MCF 10A (cell line): ENCODE data around the gene TNNT1. TPM values are rescaled to one million over a fixed set of nuclear protein-coding genes. Genes with fewer than 3 reads are reported as not detected.

ENCODE experiments used
- BruUV-seq: library from RNA; stranded (reverse); fragments of 400-500 nt; replicated peaks from 2 replicates; lab custom pipeline; 2021; lab: Mats Ljungman, UMichigan
- CTCF ChIA-PET: fragments of 300-600 bp; sonication (Branson Sonifier 250); formaldehyde crosslinking; extraction: SDS; loops from one replicate; lab custom pipeline; 2021; ENCODE audit warnings: antibody characterized with exemption, inconsistent platforms; lab: Yijun Ruan, JAX
- POLR2A ChIA-PET: fragments of 300-600, 350-650 bp; sonication (Branson Sonifier 250); formaldehyde crosslinking; extraction: SDS; loops from one replicate; lab custom pipeline; 2020; ENCODE audit warnings: antibody characterized with exemption, inconsistent platforms; lab: Yijun Ruan, JAX
- DNase-seq: peaks from one replicate; pipeline ENCODE4 v3.0.0-alpha.2; 2018; ENCODE audit not compliant: unreplicated experiment
- H3K27ac Mint-ChIP-seq: one replicate; pipeline ENCODE4 v1.8.0; 2022; ENCODE audit warnings: mild to moderate bottlenecking, low read depth, mixed read lengths; ENCODE audit not compliant: unreplicated experiment
- H3K27me3 Mint-ChIP-seq: one replicate; pipeline ENCODE4 v1.8.0; 2022; ENCODE audit warnings: mixed read lengths; ENCODE audit not compliant: insufficient read depth, unreplicated experiment
- H3K36me3 Mint-ChIP-seq: one replicate; pipeline ENCODE4 v1.8.0; 2022; ENCODE audit warnings: mild to moderate bottlenecking, moderate library complexity, mixed read lengths; ENCODE audit not compliant: insufficient read depth, unreplicated experiment
- H3K4me1 Mint-ChIP-seq: one replicate; pipeline ENCODE4 v1.8.0; 2022; ENCODE audit warnings: mixed read lengths; ENCODE audit not compliant: insufficient read depth, unreplicated experiment
- H3K4me3 Mint-ChIP-seq: one replicate; pipeline ENCODE4 v1.8.0; 2022; ENCODE audit warnings: mild to moderate bottlenecking, moderate library complexity, mixed read lengths; ENCODE audit not compliant: unreplicated experiment
- H3K9me3 Mint-ChIP-seq: one replicate; pipeline ENCODE4 v1.8.0; 2022; ENCODE audit warnings: mixed read lengths; ENCODE audit not compliant: unreplicated experiment
- CTCF ChIP-seq: fragments of 200-600 bp; IDR thresholded peaks from one replicate; pipeline ENCODE4 v1.8.0; 2022; ENCODE audit warnings: antibody characterized with exemption, mild to moderate bottlenecking; ENCODE audit not compliant: unreplicated experiment
- intact Hi-C: fragments of 100-400 bp; cut with micrococcal nuclease; formaldehyde crosslinking; loops from 2 replicates; pipeline ENCODE4 v1.14.1; 2022
- total RNA-seq: library from RNA; stranded (reverse); gene quantifications from 2 replicates; pipeline ENCODE4 v1.2.3, GENCODE V29; 2022

The TNNT1 gene
- total RNA-seq, 1 experiment from 2014 or later = 32.3 TPM

- Mint-ChIP-seq H3K27ac (no peak overlapping the region), H3K4me3 (no peak overlapping the region), H3K4me1 (peaks cover 14% of the 10 kb centered on the region), H3K36me3 (no peaks in the 10 kb centered on the region), H3K9me3 (peaks cover 9% of the 10 kb centered on the region), H3K27me3 (peaks cover 24% of the 10 kb centered on the region)
- no peak for DNase-seq
- POLR2A ChIA-PET = interaction anchor here (0.6 kb wide), 1 partner anchor 344 kb away, joined by 3 read pairs; no protein-coding TSS in a partner anchor
- no peak for TF ChIP-seq CTCF
- intact Hi-C loops = no loop called here
- no TSS peak for BruUV-seq
- CTCF ChIA-PET = interaction anchor here (0.7 to 1.8 kb wide), 6 partner anchors 9 to 151 kb away, joined by 3 to 8 read pairs (median 6); no protein-coding TSS in a partner anchor
Measured at GRCh38 chr19:55152017-55152416, 3.0 kb upstream of the TNNT1 start.

GRCh38 chr19:55147545-55148251 is 1.3 kb downstream of the TNNT1 start:
- H3K9me3 Mint-ChIP-seq = peaks cover 9% of the 10 kb centered on the region
- H3K27me3 Mint-ChIP-seq = peaks cover 24% of the 10 kb centered on the region
- peaks cover 14% of the 10 kb centered on the region for H3K4me1 Mint-ChIP-seq
- POLR2A ChIA-PET = interaction anchor here (0.8 to 1.4 kb wide), 4 partner anchors 12 to 451 kb away, joined by 3 to 5 read pairs (median 4); partner anchors contain the start of gene FIZ1
- no peak overlapping the region for H3K27ac Mint-ChIP-seq
- no TSS peak for BruUV-seq
- no peak for TF ChIP-seq CTCF
- DNase-seq = no peak
- no peak overlapping the region for H3K4me3 Mint-ChIP-seq
- intact Hi-C loops = loop anchor here (2.0 kb wide), 2 partner anchors 19 to 69 kb away; partner anchors contain the start of gene DNAAF3
- H3K36me3 Mint-ChIP-seq = no peaks in the 10 kb centered on the region
- CTCF ChIA-PET = interaction anchor here (0.6 to 3.6 kb wide), 9 partner anchors 8 to 362 kb away, joined by 3 to 21 read pairs (median 3); no protein-coding TSS in a partner anchor

GRCh38 chr19:55146705-55147273 is 2.2 kb downstream of the TNNT1 start:
- intact Hi-C loops = loop anchor here (2.0 kb wide), 2 partner anchors 20 to 70 kb away; partner anchors contain the start of gene DNAAF3
- Mint-ChIP-seq H3K4me1 (peaks cover 14% of the 10 kb centered on the region), H3K27ac (no peak overlapping the region), H3K27me3 (peaks cover 24% of the 10 kb centered on the region), H3K4me3 (peak overlapping the region; percentile 69), H3K9me3 (peaks cover 2% of the 10 kb centered on the region), H3K36me3 (no peaks in the 10 kb centered on the region)
- ChIA-PET POLR2A (interaction anchor here (0.6 to 1.7 kb wide), 8 partner anchors 13 to 330 kb away, joined by 3 to 5 read pairs (median 4); partner anchors contain the start of genes ISOC2, PPP6R1 and ZNF628), CTCF (interaction anchor here (0.5 to 3.6 kb wide), 18 partner anchors 9 to 958 kb away, joined by 3 to 21 read pairs (median 3); no protein-coding TSS in a partner anchor)
- DNase-seq = peak; percentile 61
- no peak for TF ChIP-seq CTCF
- BruUV-seq = no TSS peak
